ENCODE data around the gene PSME3.
"Not testable (repeated sequence)": the region's sequence is repeated elsewhere in the genome, so short reads cannot be mapped to it uniquely, and the experiment has no call there.

Gene PSME3

DNA sequence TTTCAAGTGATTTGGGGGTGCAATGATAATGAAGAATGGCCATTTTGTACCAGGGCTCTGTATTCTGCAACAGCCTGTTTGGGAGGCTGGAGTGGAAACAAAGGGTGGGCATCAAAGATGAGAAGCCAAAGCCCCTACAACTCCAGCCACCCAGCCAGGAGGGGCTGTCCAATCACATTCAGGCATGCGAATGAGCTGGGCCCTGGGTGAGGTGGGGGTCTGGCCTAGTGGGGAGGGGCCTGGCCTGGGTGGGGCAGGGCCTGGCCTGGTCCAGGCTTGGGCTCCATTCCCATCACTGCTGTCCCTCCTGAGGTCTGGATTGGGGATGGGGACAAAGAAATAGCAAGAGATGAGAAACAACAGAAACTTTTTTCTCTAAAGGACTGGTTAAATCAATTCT, 24.2 kb downstream of the PSME3 start:
- TF ChIP-seq, protein P1, sequence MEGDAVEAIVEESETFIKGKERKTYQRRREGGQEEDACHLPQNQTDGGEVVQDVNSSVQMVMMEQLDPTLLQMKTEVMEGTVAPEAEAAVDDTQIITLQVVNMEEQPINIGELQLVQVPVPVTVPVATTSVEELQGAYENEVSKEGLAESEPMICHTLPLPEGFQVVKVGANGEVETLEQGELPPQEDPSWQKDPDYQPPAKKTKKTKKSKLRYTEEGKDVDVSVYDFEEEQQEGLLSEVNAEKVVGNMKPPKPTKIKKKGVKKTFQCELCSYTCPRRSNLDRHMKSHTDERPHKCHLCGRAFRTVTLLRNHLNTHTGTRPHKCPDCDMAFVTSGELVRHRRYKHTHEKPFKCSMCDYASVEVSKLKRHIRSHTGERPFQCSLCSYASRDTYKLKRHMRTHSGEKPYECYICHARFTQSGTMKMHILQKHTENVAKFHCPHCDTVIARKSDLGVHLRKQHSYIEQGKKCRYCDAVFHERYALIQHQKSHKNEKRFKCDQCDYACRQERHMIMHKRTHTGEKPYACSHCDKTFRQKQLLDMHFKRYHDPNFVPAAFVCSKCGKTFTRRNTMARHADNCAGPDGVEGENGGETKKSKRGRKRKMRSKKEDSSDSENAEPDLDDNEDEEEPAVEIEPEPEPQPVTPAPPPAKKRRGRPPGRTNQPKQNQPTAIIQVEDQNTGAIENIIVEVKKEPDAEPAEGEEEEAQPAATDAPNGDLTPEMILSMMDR (IDR thresholded peaks at IDR 0.05; ENCODE audit: insufficient read depth, low read depth, low read length, missing control alignments) = no peak
- H3K4me3 ChIP-seq (ENCODE audit: low read length) = no peak overlapping the region
- no peak for DNase-seq (ENCODE audit: low read depth)

DNA sequence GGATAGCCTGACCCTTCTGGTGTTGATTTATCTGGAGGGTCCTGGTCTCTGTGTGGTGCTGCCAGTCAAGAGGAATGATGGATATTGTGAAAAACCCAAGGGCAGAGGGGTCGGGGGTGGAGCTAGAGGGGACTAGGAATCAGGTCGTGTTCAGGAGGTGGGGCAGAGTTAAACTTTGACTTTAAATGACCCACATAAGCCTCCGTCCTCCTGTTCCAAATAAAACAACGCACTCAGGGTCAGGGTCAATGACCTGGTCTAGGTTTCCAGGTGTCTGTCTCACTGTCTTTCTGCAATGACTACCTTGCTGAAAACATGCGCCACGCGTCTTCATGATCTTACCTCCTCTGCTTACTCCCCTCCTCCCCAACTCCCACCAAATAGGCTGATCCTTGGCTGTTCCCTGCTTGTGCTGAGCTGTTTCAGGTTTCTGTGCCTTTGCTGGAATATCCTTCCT, 32.5 kb downstream of the PSME3 start:
- no peak overlapping the region for H3K4me3 ChIP-seq (ENCODE audit: low read length)
- TF ChIP-seq, protein P1 (IDR thresholded peaks at IDR 0.05; ENCODE audit: insufficient read depth, low read depth, low read length, missing control alignments) = no peak
- no peak for DNase-seq (ENCODE audit: low read depth)

DNA sequence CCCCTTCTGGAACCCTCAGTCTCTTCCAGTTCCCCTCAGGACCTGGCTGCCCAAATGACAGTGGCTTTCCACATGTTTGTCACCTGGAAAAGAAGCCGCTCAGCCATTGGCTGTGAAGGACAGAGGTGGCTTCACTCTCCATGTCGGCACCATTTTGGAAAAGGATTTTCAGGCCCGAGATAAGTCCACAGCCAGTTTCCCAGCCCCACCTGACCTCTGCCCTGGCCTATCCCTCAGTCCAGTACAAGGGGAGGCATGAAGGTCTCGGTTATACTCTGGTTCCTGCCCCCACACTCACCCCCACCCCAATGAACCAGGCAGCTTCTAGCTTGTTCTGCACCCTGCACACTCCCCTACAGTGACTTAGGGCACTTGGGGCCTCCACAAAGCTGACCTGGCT, 33.0 kb downstream of the PSME3 start:
- H3K4me3 ChIP-seq (ENCODE audit: low read length) = no peak overlapping the region
- no peak for DNase-seq (ENCODE audit: low read depth)
- TF ChIP-seq, protein P1 (IDR thresholded peaks at IDR 0.05; ENCODE audit: insufficient read depth, low read depth, low read length, missing control alignments) = no peak

DNA sequence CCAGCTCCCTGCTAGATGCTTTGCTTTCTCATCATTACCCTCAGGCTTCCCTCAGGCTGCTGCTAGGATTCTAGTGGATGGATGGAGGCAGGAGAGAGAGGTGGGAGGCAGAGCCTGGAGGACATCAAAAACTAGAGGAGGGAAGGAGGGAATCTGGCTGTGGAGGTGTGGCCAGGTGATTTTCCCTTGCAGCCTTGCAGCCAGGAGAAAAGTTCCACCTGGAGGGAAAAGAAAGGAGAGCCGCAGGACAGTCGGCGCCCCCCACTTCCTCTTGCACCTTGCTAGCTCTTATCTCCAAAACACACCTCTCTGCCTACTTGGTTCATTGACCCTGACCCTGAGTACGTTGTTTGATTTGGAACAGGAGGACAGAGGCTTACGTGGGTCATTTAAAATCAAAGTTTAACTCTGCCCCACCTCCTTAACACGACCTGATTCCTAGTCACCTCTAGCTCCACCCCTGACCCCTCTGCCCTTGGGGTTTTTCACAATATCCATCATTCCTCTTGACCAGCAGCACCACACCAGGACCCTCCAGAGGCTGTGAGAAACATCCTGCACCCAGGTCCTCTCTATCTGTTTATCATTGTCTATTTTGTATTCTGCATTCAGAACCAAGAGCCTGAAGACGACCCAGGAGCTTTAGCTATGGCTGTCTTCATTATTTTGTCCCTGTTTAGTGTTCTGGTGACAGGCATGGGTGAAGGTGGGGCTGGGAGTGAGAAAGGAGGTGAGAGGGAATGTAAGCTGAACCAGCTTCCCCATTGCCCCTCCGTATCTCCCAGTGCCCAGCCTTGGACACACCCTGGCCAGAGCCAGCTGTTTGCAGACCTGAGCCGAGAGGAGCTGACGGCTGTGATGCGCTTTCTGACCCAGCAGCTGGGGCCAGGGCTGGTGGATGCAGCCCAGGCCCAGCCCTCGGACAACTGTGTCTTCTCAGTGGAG, 33.7 kb downstream of the PSME3 start:
- TF ChIP-seq, protein P1 (IDR thresholded peaks at IDR 0.05; ENCODE audit: insufficient read depth, low read depth, low read length, missing control alignments) = no peak
- H3K4me3 ChIP-seq (ENCODE audit: low read length) = no peak overlapping the region
- no peak for DNase-seq (ENCODE audit: low read depth)

DNA sequence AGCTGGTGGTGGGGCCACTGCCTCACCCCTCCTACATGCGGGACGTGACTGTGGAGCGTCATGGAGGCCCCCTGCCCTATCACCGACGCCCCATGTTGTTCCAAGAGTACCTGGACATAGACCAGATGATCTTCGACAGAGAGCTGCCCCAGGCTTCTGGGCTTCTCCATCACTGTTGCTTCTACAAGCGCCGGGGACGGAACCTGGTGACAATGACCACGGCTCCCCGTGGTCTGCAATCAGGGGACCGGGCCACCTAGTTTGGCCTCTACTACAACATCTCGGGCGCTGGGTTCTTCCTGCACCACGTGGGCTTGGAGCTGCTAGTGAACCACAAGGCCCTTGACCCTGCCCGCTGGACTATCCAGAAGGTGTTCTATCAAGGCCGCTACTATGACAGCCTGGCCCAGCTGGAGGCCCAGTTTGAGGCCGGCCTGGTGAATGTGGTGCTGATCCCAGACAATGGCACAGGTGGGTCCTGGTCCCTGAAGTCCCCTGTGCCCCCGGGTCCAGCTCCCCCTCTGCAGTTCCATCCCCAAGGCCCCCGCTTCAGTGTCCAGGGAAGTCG, 34.6 kb downstream of the PSME3 start:
- DNase-seq (ENCODE audit: low read depth); H3K4me3 ChIP-seq (ENCODE audit: low read length): not testable (repeated sequence)

DNA sequence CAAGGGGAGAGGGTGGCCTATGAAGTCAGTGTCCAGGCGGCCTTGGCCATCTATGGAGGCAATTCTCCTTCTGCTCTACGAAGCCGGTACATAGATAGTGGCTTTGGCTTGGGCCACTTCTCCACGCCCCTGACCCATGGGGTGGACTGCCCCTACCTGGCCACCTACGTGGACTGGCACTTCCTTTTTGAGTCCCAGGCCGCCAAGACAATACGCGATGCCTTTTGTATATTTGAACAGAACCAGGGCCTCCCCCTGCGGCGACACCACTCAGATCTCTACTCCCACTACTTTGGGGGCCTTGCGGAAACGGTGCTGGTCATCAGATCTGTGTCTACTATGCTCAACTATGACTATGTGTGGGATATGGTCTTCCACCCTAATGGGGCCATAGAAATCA, 35.1 kb downstream of the PSME3 start:
- no peak for DNase-seq (ENCODE audit: low read depth)
- TF ChIP-seq, protein P1 (IDR thresholded peaks at IDR 0.05; ENCODE audit: insufficient read depth, low read depth, low read length, missing control alignments) = no peak
- H3K4me3 ChIP-seq (ENCODE audit: low read length) = no peak overlapping the region

DNA sequence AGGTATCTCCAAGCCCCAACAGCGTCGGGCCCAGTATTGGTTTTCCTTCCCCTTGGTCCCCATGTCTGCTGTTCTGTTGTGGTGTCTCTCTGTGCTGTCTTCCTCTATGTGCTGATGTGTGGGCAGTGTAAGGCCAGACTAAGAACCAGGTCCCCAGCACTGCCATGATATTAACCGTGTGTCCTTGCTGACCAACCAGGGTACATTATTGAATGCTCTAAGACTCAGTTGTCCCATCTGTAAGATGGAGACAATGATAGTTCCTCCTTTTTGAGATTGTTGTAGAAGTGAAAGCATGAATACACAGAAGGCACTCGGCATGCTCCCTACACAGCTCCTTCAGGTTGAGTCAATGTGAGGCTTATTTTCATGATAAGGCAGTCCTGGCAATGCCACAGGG, 38.5 kb downstream of the PSME3 start:
- no peak overlapping the region for H3K4me3 ChIP-seq (ENCODE audit: low read length)
- DNase-seq (ENCODE audit: low read depth) = no peak
- TF ChIP-seq, protein P1 (IDR thresholded peaks at IDR 0.05; ENCODE audit: insufficient read depth, low read depth, low read length, missing control alignments) = no peak
